ENCODE results near the gene MICU2. TPM values are rescaled to one million over a fixed set of nuclear protein-coding genes. Genes with fewer than 3 reads are reported as not detected.

Gene MICU2
- total and polyA plus RNA-seq, 4 donors: 64.6 to 80.1 (median 71.9) TPM

DNA sequence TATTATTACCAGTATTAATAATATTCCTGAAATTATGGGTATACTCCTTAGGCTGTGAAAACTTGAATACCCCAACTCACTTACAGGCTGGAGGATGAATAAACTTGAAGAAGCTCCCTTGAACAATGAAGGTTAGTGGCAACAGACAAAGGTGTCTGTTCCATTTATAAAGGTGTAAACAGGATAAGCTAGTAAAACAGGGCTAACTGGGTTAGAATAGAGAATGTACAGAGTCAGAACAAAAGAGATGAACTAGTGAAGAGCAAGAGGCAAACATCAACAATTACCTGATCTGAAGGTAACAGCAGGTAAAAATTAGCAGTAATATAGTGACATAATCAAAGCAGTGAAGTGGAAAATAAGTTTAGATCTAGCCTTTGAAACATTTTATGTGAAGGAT, 23.2 kb downstream of the MICU2 start:
- Histone ChIP-seq H3K27ac (ENCODE audit: low read depth, low read length) (no peak overlapping the region), H3K4me1 (ENCODE audit: control insufficient read depth, insufficient read depth, low read length) (no peaks in the 10 kb centered on the region)
- no peak for DNase-seq (ENCODE audit: low read depth in 4 of 6, low spot score in 6 of 6)

DNA sequence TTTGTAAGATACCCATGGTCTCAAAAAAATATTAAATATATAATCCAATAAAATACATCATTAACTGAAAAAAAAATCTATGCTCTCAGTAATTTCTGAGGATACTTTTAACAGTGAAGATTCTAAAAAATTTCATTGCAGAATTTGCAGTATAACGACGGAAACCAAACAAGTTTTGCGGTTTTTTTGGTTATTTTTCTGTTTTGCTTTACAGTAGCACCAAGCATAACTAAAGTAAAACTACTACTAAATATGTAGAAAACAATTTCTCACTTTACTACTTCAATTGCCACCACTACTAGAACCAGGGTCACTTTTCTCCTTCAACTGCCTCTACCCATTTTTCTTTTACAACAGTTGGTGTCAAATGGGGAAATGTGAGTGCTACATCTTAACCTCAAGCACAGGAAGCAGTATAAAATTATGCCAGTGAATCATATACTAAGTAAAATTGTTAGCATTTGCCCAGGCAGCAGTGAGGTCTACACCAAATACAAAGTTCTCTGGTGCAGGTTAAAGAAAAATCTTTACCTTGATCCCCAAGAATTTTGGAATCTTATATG, 24.1 kb downstream of the MICU2 start:
- no peak for DNase-seq (ENCODE audit: low read depth in 4 of 6, low spot score in 6 of 6)
- Histone ChIP-seq H3K27ac (ENCODE audit: low read depth, low read length) (no peak overlapping the region), H3K4me3 (ENCODE audit: low read depth, low read length) (no peak overlapping the region), H3K27me3 (ENCODE audit: control insufficient read depth, insufficient read depth, low read length) (no peaks in the 10 kb centered on the region), H3K9me3 (ENCODE audit: control insufficient read depth, insufficient read depth, low read length) (no peaks in the 10 kb centered on the region), H3K36me3 (ENCODE audit: control insufficient read depth, insufficient read depth, low read length) (no peaks in the 10 kb centered on the region), H3K4me1 (ENCODE audit: control insufficient read depth, insufficient read depth, low read length) (no peaks in the 10 kb centered on the region)
- 100% methylated on average over 1 of the region's 3 CpGs for WGBS (ENCODE audit: insufficient coverage)

More for the DNA sequence above, 23.2 kb downstream of the MICU2 start:
- H3K9me3 ChIP-seq (ENCODE audit: control insufficient read depth, insufficient read depth, low read length): no peaks in the 10 kb centered on the region
- H3K4me3 ChIP-seq (ENCODE audit: low read depth, low read length): no peak overlapping the region
- H3K36me3 ChIP-seq (ENCODE audit: control insufficient read depth, insufficient read depth, low read length): no peaks in the 10 kb centered on the region
- H3K27me3 ChIP-seq (ENCODE audit: control insufficient read depth, insufficient read depth, low read length): no peaks in the 10 kb centered on the region

DNA sequence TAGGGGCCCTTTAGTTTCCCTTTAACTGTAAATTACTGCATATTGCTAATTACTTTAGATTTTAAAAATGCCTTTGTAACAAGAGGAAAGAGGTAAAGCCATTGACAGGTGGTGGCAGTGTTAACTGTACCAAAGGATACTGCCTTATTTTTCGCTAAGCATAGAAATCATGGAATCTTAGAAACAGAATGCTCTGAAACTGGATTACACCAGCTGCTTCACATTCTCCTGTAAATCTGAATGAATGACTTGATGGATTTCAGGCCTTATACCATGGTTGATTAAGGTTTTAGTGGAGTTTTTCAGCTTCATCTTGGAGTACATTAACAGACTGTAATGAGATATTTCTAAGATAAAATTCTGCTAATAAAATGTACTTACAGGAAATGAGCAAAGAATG, 25.2 kb downstream of the MICU2 start:
- peak in 1 of 6 donors; percentile 12 for DNase-seq (ENCODE audit: low read depth in 4 of 6, low spot score in 6 of 6)
- no peak overlapping the region for H3K27ac ChIP-seq (ENCODE audit: low read depth, low read length)
- H3K27me3 ChIP-seq (ENCODE audit: control insufficient read depth, insufficient read depth, low read length): no peaks in the 10 kb centered on the region
- H3K36me3 ChIP-seq (ENCODE audit: control insufficient read depth, insufficient read depth, low read length): no peaks in the 10 kb centered on the region
- H3K4me3 ChIP-seq (ENCODE audit: low read depth, low read length): no peak overlapping the region
- no CpG with 5 or more reads among the region's 1 CpG for WGBS (ENCODE audit: insufficient coverage)
- H3K4me1 ChIP-seq (ENCODE audit: control insufficient read depth, insufficient read depth, low read length): no peaks in the 10 kb centered on the region
- H3K9me3 ChIP-seq (ENCODE audit: control insufficient read depth, insufficient read depth, low read length): no peaks in the 10 kb centered on the region

DNA sequence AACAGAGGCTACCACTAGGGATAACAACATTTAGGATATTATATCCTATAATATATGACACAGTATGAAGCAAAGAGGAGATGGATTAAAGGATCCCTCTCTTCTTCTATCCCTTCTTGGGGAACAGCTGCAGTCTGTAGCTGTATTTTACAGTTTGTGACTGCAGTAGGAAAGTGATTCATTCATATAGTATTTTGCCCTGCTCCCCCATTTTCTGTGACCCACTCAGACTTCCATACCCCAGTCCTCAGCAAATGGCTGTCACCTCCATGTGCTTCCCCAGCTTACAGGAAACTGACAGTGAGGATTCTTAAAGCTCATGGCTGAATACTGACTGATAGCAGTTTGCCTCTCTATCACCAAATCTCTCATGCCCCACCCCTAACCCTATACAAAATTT, 27.5 kb downstream of the MICU2 start:
- no peaks in the 10 kb centered on the region for H3K4me1 ChIP-seq (ENCODE audit: control insufficient read depth, insufficient read depth, low read length)
- no peak overlapping the region for H3K27ac ChIP-seq (ENCODE audit: low read depth, low read length)
- DNase-seq (ENCODE audit: low read depth in 4 of 6, low spot score in 6 of 6): no peak
- no peaks in the 10 kb centered on the region for H3K27me3 ChIP-seq (ENCODE audit: control insufficient read depth, insufficient read depth, low read length)
- H3K36me3 ChIP-seq (ENCODE audit: control insufficient read depth, insufficient read depth, low read length): no peaks in the 10 kb centered on the region
- H3K4me3 ChIP-seq (ENCODE audit: low read depth, low read length): no peak overlapping the region
- no peaks in the 10 kb centered on the region for H3K9me3 ChIP-seq (ENCODE audit: control insufficient read depth, insufficient read depth, low read length)

DNA sequence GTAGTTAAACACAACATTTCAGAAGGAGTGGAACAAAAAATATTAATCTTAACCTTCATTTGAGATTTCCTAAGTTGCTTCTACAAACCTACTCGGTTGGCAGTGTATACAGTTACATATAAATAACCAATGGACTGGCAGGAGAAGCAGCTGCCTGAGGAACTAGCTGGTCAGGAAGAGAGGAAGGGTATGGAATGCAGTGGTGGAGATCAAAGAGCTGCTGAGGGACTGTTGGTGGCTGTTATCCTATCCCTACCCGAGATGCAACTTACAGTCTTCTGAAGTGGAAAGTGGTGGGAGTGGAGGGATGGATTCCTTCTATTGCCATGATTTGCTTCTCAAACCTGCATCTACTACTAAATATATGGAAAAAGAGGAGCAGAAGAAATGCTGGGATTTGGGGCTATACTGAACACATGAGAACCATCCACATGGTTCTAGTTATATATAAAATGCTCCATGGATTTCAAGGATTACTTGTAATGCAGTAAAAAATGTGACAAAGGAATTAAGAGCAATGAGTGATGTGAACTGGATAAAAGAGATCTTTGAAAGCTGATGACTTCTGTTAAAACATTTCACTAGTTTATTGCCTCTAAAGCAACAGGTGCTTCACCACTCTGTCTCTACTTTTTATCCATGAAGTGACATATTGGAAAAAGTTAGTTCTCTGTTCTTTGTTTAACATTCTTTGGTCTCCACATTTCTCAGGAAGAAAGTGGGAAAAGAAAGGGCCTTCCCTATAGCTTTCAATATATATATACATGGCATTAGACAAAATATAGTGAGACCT, 29.9 kb downstream of the MICU2 start:
- no peak for DNase-seq (ENCODE audit: low read depth in 4 of 6, low spot score in 6 of 6)
- WGBS (ENCODE audit: insufficient coverage): no CpG with 5 or more reads among the region's 2 CpGs

DNA sequence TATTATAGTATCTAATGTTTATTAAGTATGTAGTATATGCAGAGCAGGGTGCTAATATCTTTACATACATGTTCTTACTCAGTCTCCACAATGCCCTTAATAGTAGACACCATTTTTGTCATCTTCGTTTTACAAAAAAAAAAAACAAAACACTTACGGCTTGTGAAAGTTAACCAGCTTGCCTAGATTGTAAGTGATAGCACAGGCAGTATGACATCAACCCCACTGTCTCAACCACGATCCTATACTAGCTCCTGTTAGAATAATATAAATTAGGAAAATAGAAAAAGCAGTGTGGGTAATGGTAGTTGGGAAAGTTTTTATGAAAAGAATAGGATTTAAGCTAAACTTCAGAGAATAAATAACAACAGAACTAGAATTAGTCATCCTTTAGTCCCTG, 34.3 kb downstream of the MICU2 start:
- no CpG with 5 or more reads among the region's 3 CpGs for WGBS (ENCODE audit: insufficient coverage)
- no peaks in the 10 kb centered on the region for H3K4me1 ChIP-seq (ENCODE audit: control insufficient read depth, insufficient read depth, low read length)
- H3K27ac ChIP-seq (ENCODE audit: low read depth, low read length): no peak overlapping the region
- no peaks in the 10 kb centered on the region for H3K27me3 ChIP-seq (ENCODE audit: control insufficient read depth, insufficient read depth, low read length)
- peaks cover 10% of the 10 kb centered on the region for H3K36me3 ChIP-seq (ENCODE audit: control insufficient read depth, insufficient read depth, low read length)
- H3K9me3 ChIP-seq (ENCODE audit: control insufficient read depth, insufficient read depth, low read length): no peaks in the 10 kb centered on the region
- DNase-seq (ENCODE audit: low read depth in 4 of 6, low spot score in 6 of 6): no peak
- H3K4me3 ChIP-seq (ENCODE audit: low read depth, low read length): no peak overlapping the region

More for the DNA sequence above, 29.9 kb downstream of the MICU2 start:
- no peak overlapping the region for H3K4me3 ChIP-seq (ENCODE audit: low read depth, low read length)
- H3K27me3 ChIP-seq (ENCODE audit: control insufficient read depth, insufficient read depth, low read length): no peaks in the 10 kb centered on the region
- H3K36me3 ChIP-seq (ENCODE audit: control insufficient read depth, insufficient read depth, low read length): no peaks in the 10 kb centered on the region
- no peak overlapping the region for H3K27ac ChIP-seq (ENCODE audit: low read depth, low read length)
- H3K9me3 ChIP-seq (ENCODE audit: control insufficient read depth, insufficient read depth, low read length): no peaks in the 10 kb centered on the region
- no peaks in the 10 kb centered on the region for H3K4me1 ChIP-seq (ENCODE audit: control insufficient read depth, insufficient read depth, low read length)

DNA sequence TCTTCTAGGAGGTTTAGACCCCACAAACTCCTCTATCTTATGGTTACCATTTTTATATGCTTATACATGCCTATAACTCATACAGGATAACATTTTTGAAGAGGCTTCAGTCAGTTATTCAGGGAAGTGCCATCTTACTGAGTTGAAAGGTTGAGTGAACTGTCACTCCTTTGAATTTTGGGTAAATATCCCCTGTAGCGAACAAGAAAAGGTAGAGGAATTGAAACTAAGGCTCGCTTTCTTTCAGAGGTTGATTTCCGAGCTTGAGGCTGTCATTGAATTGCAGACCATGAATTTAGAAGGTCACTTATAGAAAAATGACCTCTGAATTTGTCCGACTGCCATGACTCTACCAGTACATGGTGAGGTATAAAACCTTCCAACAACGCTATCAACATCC, 35.1 kb downstream of the MICU2 start:
- Histone ChIP-seq H3K36me3 (ENCODE audit: control insufficient read depth, insufficient read depth, low read length) (peaks cover 14% of the 10 kb centered on the region), H3K4me1 (ENCODE audit: control insufficient read depth, insufficient read depth, low read length) (no peaks in the 10 kb centered on the region), H3K4me3 (ENCODE audit: low read depth, low read length) (no peak overlapping the region), H3K9me3 (ENCODE audit: control insufficient read depth, insufficient read depth, low read length) (no peaks in the 10 kb centered on the region), H3K27ac (ENCODE audit: low read depth, low read length) (no peak overlapping the region), H3K27me3 (ENCODE audit: control insufficient read depth, insufficient read depth, low read length) (no peaks in the 10 kb centered on the region)
- WGBS (ENCODE audit: insufficient coverage): 100% methylated on average over 1 of the region's 5 CpGs
- DNase-seq (ENCODE audit: low read depth in 4 of 6, low spot score in 6 of 6): no peak

DNA sequence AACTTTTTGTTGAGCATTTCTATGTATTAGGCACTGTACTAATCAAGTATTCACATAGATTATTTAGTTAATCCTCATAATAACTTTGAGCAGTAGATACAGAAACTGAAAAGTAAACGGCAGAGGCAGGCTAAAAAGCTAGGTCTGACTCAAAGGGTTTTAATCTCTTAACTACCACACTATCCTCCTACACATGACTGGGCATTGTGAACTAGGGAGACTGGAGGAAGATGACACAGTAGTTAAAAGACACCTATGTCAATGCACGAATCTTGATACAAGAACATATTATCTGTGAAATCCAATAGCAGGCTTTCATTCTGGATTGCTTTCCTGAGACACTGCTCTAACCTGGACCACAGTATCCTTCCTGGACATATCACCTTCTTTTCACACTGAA, 36.3 kb downstream of the MICU2 start:
- no peaks in the 10 kb centered on the region for H3K27me3 ChIP-seq (ENCODE audit: control insufficient read depth, insufficient read depth, low read length)
- DNase-seq (ENCODE audit: low read depth in 4 of 6, low spot score in 6 of 6): no peak
- no peaks in the 10 kb centered on the region for H3K4me1 ChIP-seq (ENCODE audit: control insufficient read depth, insufficient read depth, low read length)
- H3K36me3 ChIP-seq (ENCODE audit: control insufficient read depth, insufficient read depth, low read length): peaks cover 16% of the 10 kb centered on the region
- H3K4me3 ChIP-seq (ENCODE audit: low read depth, low read length): no peak overlapping the region
- H3K9me3 ChIP-seq (ENCODE audit: control insufficient read depth, insufficient read depth, low read length): no peaks in the 10 kb centered on the region
- WGBS (ENCODE audit: insufficient coverage): 80% methylated on average over 1 of the region's 2 CpGs
- H3K27ac ChIP-seq (ENCODE audit: low read depth, low read length): no peak overlapping the region

DNA sequence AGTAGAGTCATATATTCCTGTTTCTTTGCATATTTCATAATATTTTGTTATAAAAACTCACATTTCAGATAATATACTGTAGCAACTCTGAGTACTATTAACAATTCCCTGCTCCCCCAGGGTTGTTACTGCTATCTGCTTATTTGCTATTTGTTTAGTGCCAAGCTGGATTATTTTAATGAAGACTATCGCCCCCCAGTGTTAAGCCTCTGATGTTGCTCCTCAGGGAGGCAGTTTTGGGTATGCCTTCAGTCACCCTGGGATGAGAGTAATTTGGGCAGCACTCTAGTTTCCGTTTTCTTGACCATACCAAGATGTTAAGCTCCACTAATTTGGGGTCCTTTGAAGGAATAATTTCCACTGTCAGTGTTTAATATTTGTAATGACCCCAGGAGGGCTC, 46.0 kb downstream of the MICU2 start:
- no peak overlapping the region for H3K4me3 ChIP-seq (ENCODE audit: low read depth, low read length)
- H3K27ac ChIP-seq (ENCODE audit: low read depth, low read length): no peak overlapping the region
- WGBS (ENCODE audit: insufficient coverage): no CpG with 5 or more reads among the region's 2 CpGs
- H3K36me3 ChIP-seq (ENCODE audit: control insufficient read depth, insufficient read depth, low read length): no peaks in the 10 kb centered on the region
- peak in 1 of 6 donors; percentile 33 for DNase-seq (ENCODE audit: low read depth in 4 of 6, low spot score in 6 of 6)
- H3K9me3 ChIP-seq (ENCODE audit: control insufficient read depth, insufficient read depth, low read length): no peaks in the 10 kb centered on the region
- H3K27me3 ChIP-seq (ENCODE audit: control insufficient read depth, insufficient read depth, low read length): no peaks in the 10 kb centered on the region
- H3K4me1 ChIP-seq (ENCODE audit: control insufficient read depth, insufficient read depth, low read length): no peaks in the 10 kb centered on the region

DNA sequence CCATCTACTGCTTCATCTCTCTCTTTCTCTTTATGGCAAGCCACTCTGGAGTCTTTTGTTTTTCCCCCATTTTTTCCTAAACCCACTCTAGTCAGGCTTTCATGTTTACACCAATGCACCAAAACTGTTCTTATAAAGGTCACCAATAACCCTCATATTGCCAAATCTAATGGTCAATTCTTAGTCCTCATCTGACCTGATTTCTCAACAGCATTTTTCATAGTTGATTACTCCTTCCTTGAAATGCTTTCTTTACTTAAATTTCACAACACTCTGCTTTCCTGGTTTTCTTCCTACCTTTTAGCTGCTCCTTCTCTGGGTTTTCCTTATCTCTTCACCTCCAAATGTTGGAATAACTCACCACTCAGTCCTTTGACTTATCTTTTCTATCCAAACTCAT, 47.9 kb downstream of the MICU2 start:
- Histone ChIP-seq H3K27ac (ENCODE audit: low read depth, low read length) (no peak overlapping the region), H3K9me3 (ENCODE audit: control insufficient read depth, insufficient read depth, low read length) (no peaks in the 10 kb centered on the region), H3K36me3 (ENCODE audit: control insufficient read depth, insufficient read depth, low read length) (no peaks in the 10 kb centered on the region), H3K27me3 (ENCODE audit: control insufficient read depth, insufficient read depth, low read length) (no peaks in the 10 kb centered on the region), H3K4me1 (ENCODE audit: control insufficient read depth, insufficient read depth, low read length) (no peaks in the 10 kb centered on the region), H3K4me3 (ENCODE audit: low read depth, low read length) (no peak overlapping the region)
- DNase-seq (ENCODE audit: low read depth in 4 of 6, low spot score in 6 of 6): no peak
